HG02759 (cell line): ENCODE results near the gene AIMP1.
"Not testable (repeated sequence)": the region's sequence is repeated elsewhere in the genome, so short reads cannot be mapped to it uniquely, and the experiment has no call there.

Source experiments
- ATAC-seq: cut with Tn5 transposase; IDR thresholded peaks from one replicate; pipeline ENCODE4 v1.9.1; 2021; ENCODE audit warnings: mild to moderate bottlenecking, moderate library complexity; ENCODE audit not compliant: unreplicated experiment

Gene AIMP1

GRCh38 chr4:106312377-106312776, 4.0 kb upstream of the AIMP1 start:
- no peak for ATAC-seq

DNA sequence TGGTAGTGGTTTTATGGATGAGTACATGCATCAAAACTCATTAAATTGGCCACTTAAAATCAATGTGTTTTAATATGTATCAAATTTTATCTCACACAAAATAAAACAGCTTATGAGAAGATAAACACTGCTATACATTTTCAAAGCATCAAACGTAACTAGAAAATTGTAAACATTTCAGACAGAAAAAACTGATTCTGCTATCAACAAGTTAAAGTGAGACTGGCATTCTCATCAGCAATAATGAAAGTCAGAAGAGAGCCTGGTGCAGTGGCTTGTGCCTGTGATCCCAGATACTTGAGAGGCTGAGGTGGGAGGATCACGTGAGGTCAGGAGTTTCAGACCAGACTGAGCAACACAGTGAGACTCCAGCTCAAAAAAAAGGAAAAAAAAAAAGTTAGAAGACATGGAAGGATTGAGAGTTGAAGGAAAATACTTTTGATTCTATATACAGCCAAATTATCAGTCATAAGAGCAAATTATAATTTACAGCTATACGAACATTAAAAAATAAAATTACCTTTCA, 3.3 kb upstream of the AIMP1 start:
- ATAC-seq: no peak

GRCh38 chr4:106314960-106315359, 1.4 kb upstream of the AIMP1 start:
- no peak for ATAC-seq

DNA sequence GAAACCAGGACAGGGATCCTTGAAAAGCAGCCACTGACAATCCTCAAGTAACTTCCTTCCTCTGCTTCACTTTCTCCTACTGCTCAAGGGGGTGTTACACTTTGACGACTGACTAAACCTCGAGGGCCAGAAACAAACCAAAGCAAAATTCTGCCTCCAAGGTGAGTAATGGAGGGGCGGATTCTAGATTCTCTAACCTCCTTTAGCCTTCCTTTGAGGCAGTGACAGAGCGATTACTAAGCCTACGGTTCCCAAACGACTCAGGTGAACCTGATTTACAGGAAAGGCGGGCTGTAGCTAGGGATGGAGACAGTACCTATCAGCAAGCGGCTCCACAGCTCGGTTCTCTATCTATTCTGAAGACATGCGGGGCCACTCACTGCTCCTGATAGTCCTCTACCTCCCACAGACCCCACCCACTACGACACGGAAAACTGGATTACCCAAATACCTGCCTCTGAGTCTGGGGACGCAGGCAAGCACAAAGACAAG, 828 bp upstream of the AIMP1 start:
- ATAC-seq: peak; percentile 29

DNA sequence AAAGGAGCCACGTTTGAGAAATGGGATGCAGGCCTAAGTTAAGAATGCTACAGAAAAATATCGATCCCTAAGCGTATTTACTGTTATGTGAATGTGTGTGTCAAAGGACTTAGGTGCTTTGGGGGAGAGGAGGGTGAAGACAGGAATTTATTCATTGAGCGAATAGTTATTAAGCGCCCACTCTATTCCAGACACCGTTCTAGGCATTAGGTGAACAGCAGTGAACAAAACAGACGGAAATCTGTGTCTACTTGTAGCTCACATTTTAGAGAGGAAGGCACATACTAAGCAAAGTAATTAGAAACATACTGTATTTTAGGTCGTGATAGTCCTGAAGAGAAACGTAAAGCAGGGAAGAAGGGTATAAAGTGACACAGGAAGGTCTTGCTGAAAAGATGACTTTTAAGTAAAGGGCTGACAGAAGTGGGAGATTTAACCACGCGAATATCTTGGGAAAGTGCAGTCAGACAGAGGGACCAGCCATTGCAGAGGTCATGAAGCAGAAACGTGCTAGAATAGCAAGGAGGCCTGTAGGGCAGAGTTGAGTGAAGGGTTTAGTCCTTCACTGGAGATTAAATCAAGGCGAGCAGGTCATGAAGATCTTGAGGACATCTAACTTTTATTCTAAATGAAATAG, 541 bp downstream of the AIMP1 start:
- peak; percentile 1 for ATAC-seq

- no peak for ATAC-seq
These were observed 1.5 kb downstream of the AIMP1 start for GRCh38 chr4:106317815-106318214.

- ATAC-seq: no peak
These were observed 2.2 kb downstream of the AIMP1 start for GRCh38 chr4:106318511-106318910.

- ATAC-seq: no peak
These were observed 3.9 kb downstream of the AIMP1 start for GRCh38 chr4:106320235-106320634.

- not testable (repeated sequence) for ATAC-seq
These were observed 4.8 kb downstream of the AIMP1 start for GRCh38 chr4:106321168-106321567.

GRCh38 chr4:106321814-106322213, 5.5 kb downstream of the AIMP1 start:
- ATAC-seq: not testable (repeated sequence)

GRCh38 chr4:106323119-106323518, 6.8 kb downstream of the AIMP1 start:
- no peak for ATAC-seq

DNA sequence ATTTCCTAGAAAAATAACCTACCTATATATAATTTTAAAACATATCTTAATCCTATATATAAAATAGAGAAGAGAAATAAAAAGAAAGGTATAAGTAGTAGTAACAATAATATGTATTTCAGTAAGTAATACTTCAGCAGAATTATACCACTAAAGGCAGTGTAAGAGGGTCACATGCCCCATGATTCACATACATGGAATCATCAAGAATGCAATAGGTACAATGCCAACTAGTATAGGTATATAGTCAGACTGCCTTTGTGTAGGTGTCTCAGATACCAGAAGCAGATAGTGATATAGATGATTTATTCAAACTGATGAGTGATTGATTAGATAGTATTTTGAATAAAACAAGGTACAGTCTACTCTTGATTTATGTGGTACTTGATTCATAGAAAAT, 9.4 kb downstream of the AIMP1 start:
- ATAC-seq: no peak

DNA sequence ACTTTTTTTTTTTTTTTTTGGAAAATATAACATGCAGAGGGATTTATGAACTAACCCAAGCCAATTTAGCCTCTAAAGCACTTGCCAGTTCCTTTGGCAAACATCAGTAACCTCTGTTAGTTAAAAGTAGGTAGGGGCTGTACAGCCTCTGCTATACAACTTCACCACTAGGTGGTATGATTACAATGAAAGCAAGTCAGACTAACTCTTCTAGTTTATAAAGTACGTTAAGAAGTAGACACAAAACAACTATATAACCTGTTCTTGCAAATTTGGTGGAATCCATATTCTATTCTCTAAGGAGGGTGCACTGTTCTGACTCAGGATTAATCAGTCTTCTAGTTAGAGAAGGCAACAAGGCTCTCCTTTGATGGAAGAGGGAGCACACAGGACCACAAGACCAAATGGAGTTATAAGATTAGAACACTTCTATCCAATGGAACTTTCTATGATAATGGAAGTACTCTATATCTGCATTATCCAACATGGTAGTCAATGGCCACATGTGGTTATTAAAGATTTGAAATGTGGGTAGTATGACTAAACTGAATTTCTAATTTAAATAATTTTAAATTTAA, 12.8 kb downstream of the AIMP1 start:
- peak; percentile 95 for ATAC-seq

GRCh38 chr4:106333186-106333585, 16.8 kb downstream of the AIMP1 start:
- ATAC-seq: no peak

- ATAC-seq: no peak
These were observed 18.6 kb downstream of the AIMP1 start for GRCh38 chr4:106334741-106335470.

- no peak for ATAC-seq
These were observed 20.3 kb downstream of the AIMP1 start for GRCh38 chr4:106336618-106337017.

DNA sequence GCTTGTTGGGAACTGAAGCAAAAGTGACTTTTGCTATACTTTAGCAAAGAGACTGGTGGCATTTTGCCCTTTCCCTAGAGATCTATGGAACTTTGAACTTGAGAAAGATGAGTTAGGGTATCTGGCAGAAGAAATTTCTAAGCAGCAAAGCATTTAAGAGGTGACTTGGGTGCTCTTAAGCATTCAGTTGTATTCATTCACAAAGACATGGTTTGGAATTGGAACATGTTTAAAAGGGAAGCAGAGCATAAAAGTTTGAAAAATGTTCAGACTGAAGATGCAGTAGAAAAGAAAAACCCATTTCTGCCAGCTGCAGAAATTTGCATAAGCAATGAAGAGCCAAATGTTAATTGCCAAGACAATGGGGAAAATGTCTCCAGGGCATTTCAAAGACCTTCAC, 21.6 kb downstream of the AIMP1 start:
- ATAC-seq: no peak

DNA sequence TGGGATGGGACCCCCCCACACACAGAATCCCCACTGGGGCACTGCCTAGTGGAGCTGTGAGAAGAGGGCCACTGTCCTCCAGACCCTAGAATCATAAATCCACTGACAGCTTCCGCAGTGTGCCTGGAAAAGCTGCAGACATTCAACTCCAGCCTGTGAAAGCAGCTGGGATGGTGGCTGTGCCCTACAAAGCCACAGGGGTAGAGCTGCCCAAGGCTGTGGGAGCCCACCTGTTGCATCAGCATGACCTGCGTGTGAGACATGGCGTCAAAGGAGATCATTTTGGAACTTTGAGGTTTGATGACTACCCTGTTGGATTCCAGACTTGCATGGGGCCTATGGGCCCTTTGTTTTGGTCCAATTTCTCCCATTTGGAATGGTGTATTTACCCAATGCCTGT, 22.3 kb downstream of the AIMP1 start:
- no peak for ATAC-seq

DNA sequence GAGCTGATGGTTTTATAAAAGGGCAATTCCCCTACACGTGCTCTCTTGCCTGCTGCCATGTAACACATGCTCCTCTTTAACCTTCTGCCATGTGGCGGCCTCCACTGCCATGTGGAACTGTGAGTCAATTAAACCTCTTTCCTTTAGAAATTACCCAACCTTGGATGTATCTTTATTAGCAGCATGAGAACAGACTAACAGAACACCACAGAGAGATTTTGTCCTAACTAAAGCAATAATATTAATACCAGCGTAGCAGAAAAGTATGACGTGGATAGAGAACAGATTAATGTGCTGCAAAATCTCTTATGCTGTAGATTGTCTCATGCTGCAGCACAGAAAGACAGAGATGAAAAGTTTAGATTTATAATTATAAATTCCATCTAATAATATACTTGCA, 23.1 kb downstream of the AIMP1 start:
- ATAC-seq: no peak

GRCh38 chr4:106340774-106341173, 24.4 kb downstream of the AIMP1 start:
- ATAC-seq: no peak

- no peak for ATAC-seq
These were observed 27.7 kb downstream of the AIMP1 start for GRCh38 chr4:106343865-106344646.
